NCI-H748 (cell line): Measurements from ENCODE around the gene PRMT7.

ENCODE experiments used
- DNase-seq: peaks from one replicate; lab custom pipeline; 2025; ENCODE audit not compliant: unreplicated experiment; lab: John Stamatoyannopoulos, UW

Gene PRMT7

GRCh38 chr16:68362262-68362913, 51.6 kb downstream of the PRMT7 start:
- no peak for DNase-seq

- no peak for DNase-seq
Observed at GRCh38 chr16:68362947-68363657, 52.3 kb downstream of the PRMT7 start.

- DNase-seq = no peak
Observed at GRCh38 chr16:68363658-68364521, 53.1 kb downstream of the PRMT7 start.

- no peak for DNase-seq
Observed at GRCh38 chr16:68364561-68364998, 53.8 kb downstream of the PRMT7 start.

GRCh38 chr16:68365167-68365817, 54.5 kb downstream of the PRMT7 start:
- DNase-seq = no peak

GRCh38 chr16:68366062-68366461, 55.2 kb downstream of the PRMT7 start:
- DNase-seq = no peak

GRCh38 chr16:68367030-68367429, 56.2 kb downstream of the PRMT7 start:
- peak; percentile 42 for DNase-seq

- no peak for DNase-seq
Observed at GRCh38 chr16:68367440-68367839, 56.6 kb downstream of the PRMT7 start.

GRCh38 chr16:68367891-68368290, 57.1 kb downstream of the PRMT7 start:
- DNase-seq = no peak

GRCh38 chr16:68368301-68368888, 57.6 kb downstream of the PRMT7 start:
- no peak for DNase-seq

GRCh38 chr16:68369168-68369567, 58.3 kb downstream of the PRMT7 start:
- no peak for DNase-seq

- no peak for DNase-seq
Observed at GRCh38 chr16:68369697-68370580, 59.1 kb downstream of the PRMT7 start.

GRCh38 chr16:68370581-68371275, 59.9 kb downstream of the PRMT7 start:
- DNase-seq = peak; percentile 23

- no peak for DNase-seq
Observed at GRCh38 chr16:68371276-68371651, 60.4 kb downstream of the PRMT7 start.

GRCh38 chr16:68371706-68372380, 61.0 kb downstream of the PRMT7 start:
- DNase-seq = no peak

GRCh38 chr16:68372381-68372720, 61.5 kb downstream of the PRMT7 start:
- DNase-seq = no peak

- no peak for DNase-seq
Observed at GRCh38 chr16:68372806-68373205, 62.0 kb downstream of the PRMT7 start.

- no peak for DNase-seq
Observed at GRCh38 chr16:68373528-68374245, 62.9 kb downstream of the PRMT7 start.
